Middle frontal gyrus (tissue), 1 donor: ENCODE measurements around the gene PCDHGA4.
"Not testable (repeated sequence)": the region's sequence is repeated elsewhere in the genome, so short reads cannot be mapped to it uniquely, and the experiment has no call there.

Experiments
- DNase-seq: peaks from one replicate; pipeline ENCODE4 v3.0.0-alpha.2; 2015; ENCODE audit warnings: low spot score; ENCODE audit errors: extremely low spot score

Gene PCDHGA4

GRCh38 chr5:141384471-141385267 lies 29.8 kb downstream of the PCDHGA4 start:
- DNase-seq: no peak

DNA sequence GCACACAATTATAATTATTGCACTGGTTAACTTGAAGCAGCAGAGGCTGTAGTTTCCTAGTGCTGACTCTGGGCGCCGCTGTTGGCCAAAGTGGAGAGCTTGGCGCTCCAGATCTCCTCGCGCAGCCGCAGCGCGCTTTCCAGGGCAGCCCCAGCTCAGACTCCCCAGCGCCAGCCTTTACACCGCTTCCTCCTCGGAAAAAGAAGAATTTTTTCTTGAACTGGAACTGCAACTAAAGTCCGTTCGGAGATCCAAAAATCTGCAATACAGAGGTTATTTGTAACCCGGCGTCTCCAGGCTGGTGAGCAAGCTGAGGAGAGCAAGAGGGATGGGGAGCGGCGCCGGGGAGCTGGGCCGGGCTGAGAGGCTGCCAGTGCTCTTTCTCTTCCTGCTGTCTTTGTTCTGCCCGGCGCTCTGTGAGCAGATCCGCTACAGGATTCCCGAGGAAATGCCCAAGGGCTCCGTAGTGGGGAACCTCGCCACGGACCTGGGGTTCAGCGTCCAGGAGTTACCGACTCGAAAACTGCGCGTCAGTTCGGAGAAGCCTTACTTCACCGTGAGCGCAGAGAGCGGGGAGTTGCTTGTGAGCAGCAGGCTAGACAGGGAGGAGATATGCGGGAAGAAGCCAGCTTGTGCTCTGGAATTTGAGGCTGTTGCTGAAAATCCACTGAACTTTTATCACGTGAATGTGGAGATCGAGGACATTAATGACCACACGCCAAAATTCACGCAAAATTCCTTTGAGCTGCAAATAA lies 32.9 kb downstream of the PCDHGA4 start, which contains the start of gene PCDHGB4:
TSS of gene PCDHGB4 (plus strand) at position 142 of the 755 bp plus-strand sequence. CDS start at position 329, 187 bp downstream.
- DNase-seq: not testable (repeated sequence)

DNA sequence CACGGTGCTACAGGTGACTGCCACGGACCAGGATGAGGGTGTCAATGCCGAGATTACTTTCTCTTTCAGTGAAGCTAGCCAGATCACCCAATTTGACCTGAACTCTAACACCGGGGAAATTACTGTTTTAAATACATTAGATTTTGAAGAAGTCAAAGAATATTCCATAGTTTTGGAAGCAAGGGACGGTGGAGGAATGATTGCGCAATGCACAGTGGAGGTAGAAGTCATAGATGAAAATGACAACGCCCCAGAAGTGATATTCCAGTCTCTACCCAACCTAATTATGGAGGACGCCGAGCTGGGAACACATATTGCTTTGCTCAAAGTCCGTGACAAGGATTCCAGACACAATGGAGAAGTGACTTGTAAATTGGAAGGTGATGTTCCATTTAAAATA lies 33.8 kb downstream of the PCDHGA4 start:
- no peak for DNase-seq

- DNase-seq: no peak
Observed at GRCh38 chr5:141389153-141390042, 34.6 kb downstream of the PCDHGA4 start.

GRCh38 chr5:141392429-141393198 lies 37.8 kb downstream of the PCDHGA4 start, which contains the start of gene PCDHGA8:
PCDHGA8 (plus strand) TSS chr5:141392633; CDS start chr5:141392814, 181 bp downstream.
- DNase-seq: no peak

- no peak for DNase-seq
Observed at GRCh38 chr5:141393267-141393666, 38.4 kb downstream of the PCDHGA4 start.

DNA sequence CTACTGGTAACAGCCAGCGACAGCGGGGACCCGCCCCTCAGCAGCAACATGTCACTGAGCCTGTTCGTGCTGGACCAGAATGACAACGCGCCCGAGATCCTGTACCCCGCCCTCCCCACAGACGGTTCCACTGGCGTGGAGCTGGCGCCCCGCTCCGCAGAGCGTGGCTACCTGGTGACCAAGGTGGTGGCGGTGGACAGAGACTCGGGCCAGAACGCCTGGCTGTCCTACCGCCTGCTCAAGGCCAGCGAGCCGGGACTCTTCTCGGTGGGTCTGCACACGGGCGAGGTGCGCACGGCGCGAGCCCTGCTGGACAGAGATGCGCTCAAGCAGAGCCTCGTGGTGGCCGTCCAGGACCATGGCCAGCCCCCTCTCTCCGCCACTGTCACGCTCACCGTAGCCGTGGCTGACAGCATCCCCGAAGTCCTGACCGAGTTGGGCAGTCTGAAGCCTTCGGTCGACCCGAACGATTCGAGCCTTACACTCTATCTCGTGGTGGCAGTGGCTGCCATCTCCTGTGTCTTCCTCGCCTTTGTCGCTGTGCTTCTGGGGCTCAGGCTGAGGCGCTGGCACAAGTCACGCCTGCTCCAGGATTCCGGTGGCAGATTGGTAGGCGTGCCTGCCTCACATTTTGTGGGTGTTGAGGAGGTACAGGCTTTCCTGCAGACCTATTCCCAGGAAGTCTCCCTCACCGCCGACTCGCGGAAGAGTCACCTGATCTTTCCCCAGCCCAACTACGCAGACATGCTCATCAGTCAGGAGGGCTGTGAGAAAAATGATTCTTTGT lies 39.8 kb downstream of the PCDHGA4 start:
- DNase-seq: not testable (repeated sequence)

DNA sequence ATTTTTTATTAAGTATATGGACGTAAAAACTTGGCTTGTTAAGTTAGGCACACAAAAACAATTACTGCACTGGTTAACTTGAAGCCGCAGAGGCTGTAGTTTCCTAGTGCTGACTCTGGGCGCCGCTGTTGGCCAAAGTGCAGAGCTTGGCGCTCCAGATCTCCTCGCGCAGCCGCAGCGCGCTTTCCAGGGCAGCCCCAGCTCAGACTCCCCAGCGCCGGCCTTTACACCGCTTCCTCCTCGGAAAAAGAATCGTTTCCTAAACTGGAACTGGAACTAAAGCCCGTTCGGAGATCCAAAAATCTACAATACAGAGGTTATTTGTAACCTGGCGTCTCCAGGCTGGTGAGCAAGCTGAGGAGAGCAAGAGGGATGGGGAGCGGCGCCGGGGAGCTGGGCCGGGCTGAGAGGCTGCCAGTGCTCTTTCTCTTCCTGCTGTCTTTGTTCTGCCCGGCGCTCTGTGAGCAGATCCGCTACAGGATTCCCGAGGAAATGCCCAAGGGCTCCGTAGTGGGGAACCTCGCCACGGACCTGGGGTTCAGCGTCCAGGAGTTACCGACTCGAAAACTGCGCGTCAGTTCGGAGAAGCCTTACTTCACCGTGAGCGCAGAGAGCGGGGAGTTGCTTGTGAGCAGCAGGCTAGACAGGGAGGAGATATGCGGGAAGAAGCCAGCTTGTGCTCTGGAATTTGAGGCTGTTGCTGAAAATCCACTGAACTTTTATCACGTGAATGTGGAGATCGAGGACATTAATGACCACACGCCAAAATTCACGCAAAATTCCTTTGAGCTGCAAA lies 43.1 kb downstream of the PCDHGA4 start, which contains the start of gene PCDHGB5:
TSS of gene PCDHGB5 (plus strand) at position 192 of the 796 bp plus-strand sequence. CDS start at position 373, 181 bp downstream.
- DNase-seq: not testable (repeated sequence)

GRCh38 chr5:141398608-141399007 lies 43.8 kb downstream of the PCDHGA4 start:
- no peak for DNase-seq

DNA sequence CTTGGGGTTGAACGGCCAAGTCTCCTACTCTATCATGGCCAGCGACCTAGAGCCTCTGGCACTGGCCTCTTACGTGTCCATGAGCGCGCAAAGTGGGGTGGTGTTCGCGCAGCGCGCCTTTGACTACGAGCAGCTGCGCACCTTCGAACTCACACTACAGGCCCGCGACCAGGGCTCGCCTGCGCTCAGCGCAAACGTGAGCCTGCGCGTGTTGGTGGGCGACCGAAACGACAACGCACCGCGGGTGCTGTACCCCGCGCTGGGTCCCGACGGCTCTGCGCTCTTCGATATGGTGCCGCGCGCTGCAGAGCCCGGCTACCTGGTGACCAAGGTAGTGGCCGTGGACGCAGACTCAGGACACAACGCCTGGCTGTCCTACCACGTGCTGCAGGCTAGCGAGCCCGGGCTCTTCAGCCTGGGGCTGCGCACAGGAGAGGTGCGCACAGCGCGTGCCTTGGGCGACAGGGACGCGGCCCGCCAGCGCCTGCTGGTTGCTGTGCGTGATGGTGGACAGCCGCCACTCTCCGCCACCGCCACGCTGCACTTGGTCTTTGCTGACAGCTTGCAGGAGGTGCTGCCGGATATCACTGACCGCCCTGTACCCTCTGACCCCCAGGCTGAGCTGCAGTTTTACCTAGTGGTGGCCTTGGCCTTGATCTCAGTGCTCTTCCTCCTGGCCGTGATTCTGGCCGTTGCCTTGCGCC lies 44.9 kb downstream of the PCDHGA4 start:
- DNase-seq: no peak

- DNase-seq: no peak
Observed at GRCh38 chr5:141402553-141403243, 47.9 kb downstream of the PCDHGA4 start, which contains the start of gene PCDHGA9. PCDHGA9 (plus strand) TSS chr5:141402778; CDS start chr5:141402953, 175 bp downstream.

- no peak for DNase-seq
Observed at GRCh38 chr5:141403387-141403786, 48.6 kb downstream of the PCDHGA4 start.
